DOHH2 (cell line): Measurements from ENCODE around the gene OIT3.
A peak's percentile ranks its signal among the peaks of the same experiment; 100 is the strongest.

Experiments
- H3F3A ChIP-seq: fragments of 200-600 bp; sonication (generic), shearing (Covaris generic); 2 replicates; pipeline ENCODE4 v1.6.0; 2016; ENCODE audit warnings: antibody characterized with exemption, mild to moderate bottlenecking; ENCODE audit not compliant: control insufficient read depth, insufficient read depth
- H3K27ac ChIP-seq: fragments of 200-600 bp; sonication (generic); 2 replicates; pipeline ENCODE4 v1.5.1; 2014; ENCODE audit warnings: low read depth, mild to moderate bottlenecking, low read length, moderate library complexity
- H3K27me3 ChIP-seq: fragments of 200-600 bp; sonication (generic); 2 replicates; pipeline ENCODE4 v1.6.1; 2014; ENCODE audit warnings: mild to moderate bottlenecking, low read length, mixed read lengths; ENCODE audit not compliant: control insufficient read depth
- H3K36me3 ChIP-seq: fragments of 200-600 bp; sonication (generic); 2 replicates; pipeline ENCODE4 v1.6.1; 2014; ENCODE audit warnings: mild to moderate bottlenecking, low read length, moderate library complexity, mixed read lengths; ENCODE audit not compliant: control insufficient read depth
- H3K4me1 ChIP-seq: fragments of 200-600 bp; sonication (generic); 2 replicates; pipeline ENCODE4 v1.6.1; 2014; ENCODE audit warnings: mild to moderate bottlenecking, low read length, mixed read lengths; ENCODE audit not compliant: control insufficient read depth
- H3K4me2 ChIP-seq: fragments of 200-600 bp; sonication (generic); 2 replicates; pipeline ENCODE4 v1.6.0; 2014; ENCODE audit warnings: mild to moderate bottlenecking, low read length, moderate library complexity
- H3K4me3 ChIP-seq: fragments of 200-600 bp; sonication (generic); 2 replicates; pipeline ENCODE4 v1.5.1; 2014; ENCODE audit warnings: mild to moderate bottlenecking, low read length, mixed read lengths
- H3K79me2 ChIP-seq: fragments of 200-600 bp; sonication (generic); 2 replicates; pipeline ENCODE4 v1.6.1; 2014; ENCODE audit warnings: mild to moderate bottlenecking, low read length, mixed read lengths; ENCODE audit not compliant: control insufficient read depth
- H3K9me2 ChIP-seq: fragments of 200-600 bp; sonication (generic); replicated peaks from 2 replicates; pipeline ENCODE4 v1.6.1; 2014; ENCODE audit warnings: mild to moderate bottlenecking, low read length, mixed read lengths; ENCODE audit not compliant: control insufficient read depth
- H3K9me3 ChIP-seq: fragments of 200-600 bp; sonication (generic); 2 replicates; pipeline ENCODE4 v1.6.1; 2014; ENCODE audit warnings: antibody characterized with exemption, low read length, mixed read lengths; ENCODE audit not compliant: control insufficient read depth, insufficient read depth
- H4K20me1 ChIP-seq: fragments of 200-600 bp; sonication (generic); 2 replicates; pipeline ENCODE4 v1.6.0; 2014; ENCODE audit warnings: low read depth, mild to moderate bottlenecking, antibody characterized with exemption, low read length, moderate library complexity; ENCODE audit not compliant: control insufficient read depth, insufficient read depth
- EZH2phosphoT487 ChIP-seq: fragments of 200-600 bp; sonication (generic); IDR thresholded peaks from 2 replicates; pipeline ENCODE4 v1.6.1; 2017; ENCODE audit warnings: borderline replicate concordance, mild to moderate bottlenecking, antibody characterized with exemption, low read length, moderate library complexity, mixed read lengths
- TF ChIP-seq, protein P1 (sequence below): fragments of 200-600 bp; sonication (generic); IDR thresholded peaks from one replicate; pipeline ENCODE4 v1.5.1; 2014; ENCODE audit warnings: antibody characterized with exemption, mild to moderate bottlenecking, low read depth, low read length; ENCODE audit not compliant: poor library complexity, severe bottlenecking

OIT3 gene

DNA sequence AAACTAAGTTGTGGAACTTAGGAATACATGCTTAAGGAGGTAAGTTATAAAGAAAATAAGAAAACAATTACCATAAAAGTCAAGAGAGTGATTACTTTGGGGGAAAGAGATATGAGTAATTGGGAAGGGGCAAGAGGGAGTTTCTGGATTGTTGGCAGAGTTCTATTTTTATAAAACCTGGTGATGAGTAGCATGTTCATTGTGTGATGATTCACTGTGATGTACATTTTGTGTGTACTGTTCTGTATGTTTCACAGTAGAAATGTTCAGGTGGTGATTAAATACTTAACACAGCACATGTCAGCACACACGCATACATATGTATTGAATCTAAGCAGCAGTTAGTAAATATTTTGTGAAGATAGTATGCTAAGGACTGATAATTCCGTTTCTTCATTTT is 9.7 kb upstream of the OIT3 start:
- H3K27me3 ChIP-seq, result no peaks in the 10 kb centered on the region
- H3F3A ChIP-seq, result no peaks in the 10 kb centered on the region
- no peaks in the 10 kb centered on the region for H3K9me2 ChIP-seq
- H3K4me3 ChIP-seq, result no peak overlapping the region
- H4K20me1 ChIP-seq, result no peaks in the 10 kb centered on the region
- no peaks in the 10 kb centered on the region for H3K79me2 ChIP-seq
- no peak overlapping the region for H3K27ac ChIP-seq
- no peak for TF ChIP-seq EZH2phosphoT487
- H3K36me3 ChIP-seq, result no peaks in the 10 kb centered on the region; the same call in none of the 2 replicates
- peaks cover 12% of the 10 kb centered on the region for H3K4me1 ChIP-seq
- no peak overlapping the region for H3K4me2 ChIP-seq
- H3K9me3 ChIP-seq, result no peaks in the 10 kb centered on the region

GRCh38 chr10:72885953-72886352 is 7.6 kb upstream of the OIT3 start:
- H3K27ac ChIP-seq, result no peak overlapping the region
- no peaks in the 10 kb centered on the region for H3F3A ChIP-seq
- no peaks in the 10 kb centered on the region for H3K9me3 ChIP-seq
- H3K9me2 ChIP-seq, result no peaks in the 10 kb centered on the region
- no peaks in the 10 kb centered on the region for H3K27me3 ChIP-seq
- TF ChIP-seq, protein P1, sequence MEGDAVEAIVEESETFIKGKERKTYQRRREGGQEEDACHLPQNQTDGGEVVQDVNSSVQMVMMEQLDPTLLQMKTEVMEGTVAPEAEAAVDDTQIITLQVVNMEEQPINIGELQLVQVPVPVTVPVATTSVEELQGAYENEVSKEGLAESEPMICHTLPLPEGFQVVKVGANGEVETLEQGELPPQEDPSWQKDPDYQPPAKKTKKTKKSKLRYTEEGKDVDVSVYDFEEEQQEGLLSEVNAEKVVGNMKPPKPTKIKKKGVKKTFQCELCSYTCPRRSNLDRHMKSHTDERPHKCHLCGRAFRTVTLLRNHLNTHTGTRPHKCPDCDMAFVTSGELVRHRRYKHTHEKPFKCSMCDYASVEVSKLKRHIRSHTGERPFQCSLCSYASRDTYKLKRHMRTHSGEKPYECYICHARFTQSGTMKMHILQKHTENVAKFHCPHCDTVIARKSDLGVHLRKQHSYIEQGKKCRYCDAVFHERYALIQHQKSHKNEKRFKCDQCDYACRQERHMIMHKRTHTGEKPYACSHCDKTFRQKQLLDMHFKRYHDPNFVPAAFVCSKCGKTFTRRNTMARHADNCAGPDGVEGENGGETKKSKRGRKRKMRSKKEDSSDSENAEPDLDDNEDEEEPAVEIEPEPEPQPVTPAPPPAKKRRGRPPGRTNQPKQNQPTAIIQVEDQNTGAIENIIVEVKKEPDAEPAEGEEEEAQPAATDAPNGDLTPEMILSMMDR, result no peak
- TF ChIP-seq EZH2phosphoT487, result no peak
- no peaks in the 10 kb centered on the region for H4K20me1 ChIP-seq
- H3K4me2 ChIP-seq, result no peak overlapping the region
- no peaks in the 10 kb centered on the region; the same call in none of the 2 replicates for H3K36me3 ChIP-seq
- no peak overlapping the region for H3K4me3 ChIP-seq
- peaks cover 12% of the 10 kb centered on the region for H3K4me1 ChIP-seq
- no peaks in the 10 kb centered on the region for H3K79me2 ChIP-seq

GRCh38 chr10:72886621-72887020 is 6.9 kb upstream of the OIT3 start:
- Histone ChIP-seq H3F3A (no peaks in the 10 kb centered on the region), H3K9me3 (no peaks in the 10 kb centered on the region), H3K27ac (no peak overlapping the region), H3K4me1 (peaks cover 12% of the 10 kb centered on the region), H3K4me3 (peak overlapping the region; percentile 55; the same call in 1 of the 2 replicates), H3K9me2 (no peaks in the 10 kb centered on the region), H3K27me3 (no peaks in the 10 kb centered on the region), H3K36me3 (no peaks in the 10 kb centered on the region; the same call in none of the 2 replicates), H3K4me2 (peak overlapping the region; percentile 67), H4K20me1 (no peaks in the 10 kb centered on the region), H3K79me2 (no peaks in the 10 kb centered on the region)
- TF ChIP-seq, protein P1, result no peak
- TF ChIP-seq EZH2phosphoT487, result no peak

DNA sequence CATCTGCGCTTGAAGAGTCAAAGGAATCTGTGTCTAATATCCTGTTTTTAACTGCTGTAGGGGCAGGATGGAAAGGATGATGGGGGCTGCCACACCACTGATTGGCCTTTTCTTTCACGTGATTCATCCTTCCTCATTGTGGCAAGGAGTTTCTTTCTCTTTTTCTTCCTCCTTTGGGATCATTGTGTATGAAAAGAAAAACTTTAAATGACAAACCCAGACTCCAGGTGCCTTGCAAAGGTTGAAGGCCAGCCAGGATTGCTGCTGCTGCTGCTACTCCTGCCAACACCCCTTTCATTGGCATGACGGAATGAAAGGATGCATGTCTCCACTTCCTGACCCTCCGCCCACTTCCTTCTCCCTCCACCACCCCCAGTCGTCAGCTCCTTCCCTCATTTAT is 6.5 kb upstream of the OIT3 start:
- no peaks in the 10 kb centered on the region for H4K20me1 ChIP-seq
- peak overlapping the region; percentile 55 for H3K4me3 ChIP-seq
- H3K9me2 ChIP-seq, result no peaks in the 10 kb centered on the region
- no peaks in the 10 kb centered on the region for H3K27me3 ChIP-seq
- H3K4me1 ChIP-seq, result peaks cover 12% of the 10 kb centered on the region
- no peaks in the 10 kb centered on the region for H3K79me2 ChIP-seq
- TF ChIP-seq, protein P1, result no peak
- no peak for TF ChIP-seq EZH2phosphoT487
- peak overlapping the region; percentile 67 for H3K4me2 ChIP-seq
- no peaks in the 10 kb centered on the region; the same call in none of the 2 replicates for H3K36me3 ChIP-seq
- H3K9me3 ChIP-seq, result no peaks in the 10 kb centered on the region
- H3K27ac ChIP-seq, result peak overlapping the region; percentile 20; the same call in 1 of the 2 replicates
- H3F3A ChIP-seq, result no peaks in the 10 kb centered on the region
